Stimulated activated CD8-positive, alpha-beta memory T cell treated with anti-CD3 and anti-CD28 coated beads, Interleukin-15, amount 100 ng/mL, for 4 hours (primary cell): ENCODE measurements around the gene POLR3GL.

Experiments used
- DNase-seq, 2 donors: peaks; one replicate each; pipeline ENCODE4 v3.0.0-alpha.2; 2020; ENCODE audit warnings: low read depth in 2 of 2

Gene POLR3GL

GRCh38 chr1:145949219-145949618 is 15.3 kb upstream of the POLR3GL start:
- DNase-seq, result no peak

- no peak for DNase-seq
These were observed 13.0 kb upstream of the POLR3GL start for GRCh38 chr1:145951526-145951925.

- no peak for DNase-seq
These were observed 11.6 kb upstream of the POLR3GL start for GRCh38 chr1:145952903-145953302.

GRCh38 chr1:145953861-145954260 is 10.6 kb upstream of the POLR3GL start:
- DNase-seq, result no peak

GRCh38 chr1:145955436-145955835 is 9.1 kb upstream of the POLR3GL start:
- DNase-seq, result no peak

GRCh38 chr1:145956361-145956760 is 8.1 kb upstream of the POLR3GL start:
- no peak for DNase-seq

- no peak for DNase-seq
These were observed 7.6 kb upstream of the POLR3GL start for GRCh38 chr1:145956781-145957442.

GRCh38 chr1:145957443-145958319 is 6.8 kb upstream of the POLR3GL start, which contains the start of gene LIX1L:
Gene LIX1L, minus strand, starts transcription at chr1:145958017. Its CDS starts 90 bp downstream, at chr1:145957927.
- DNase-seq, result peak; percentile 87 to 91

GRCh38 chr1:145958734-145959133 is 5.8 kb upstream of the POLR3GL start:
- DNase-seq, result no peak

GRCh38 chr1:145959333-145959732 is 5.2 kb upstream of the POLR3GL start:
- DNase-seq, result no peak

GRCh38 chr1:145959957-145960467 is 4.5 kb upstream of the POLR3GL start:
- no peak for DNase-seq

- no peak for DNase-seq
These were observed 3.9 kb upstream of the POLR3GL start for GRCh38 chr1:145960468-145961108.

GRCh38 chr1:145961109-145961424 is 3.4 kb upstream of the POLR3GL start:
- DNase-seq, result no peak

GRCh38 chr1:145961425-145962156 is 2.9 kb upstream of the POLR3GL start:
- DNase-seq, result no peak

- no peak for DNase-seq
These were observed 2.1 kb upstream of the POLR3GL start for GRCh38 chr1:145962157-145963102.

GRCh38 chr1:145963265-145964019 is 1.0 kb upstream of the POLR3GL start:
- no peak for DNase-seq

- no peak for DNase-seq
These were observed 742 bp downstream of the POLR3GL start for GRCh38 chr1:145965119-145965744.

- DNase-seq, result no peak
These were observed 2.8 kb downstream of the POLR3GL start for GRCh38 chr1:145967288-145967687.

GRCh38 chr1:145972580-145972979 is 8.1 kb downstream of the POLR3GL start:
- no peak for DNase-seq
